WTC11 (cell line): ENCODE measurements around the gene SMPD2. TPM values are rescaled to one million over a fixed set of nuclear protein-coding genes. Genes with fewer than 3 reads are reported as not detected.

Experiments used
- ATAC-seq: fragments of 200-7000 bp; cut with Tn5 transposase; 2 replicates; pipeline ENCODE4 v1.10.0; 2021; ENCODE audit warnings: mild to moderate bottlenecking, moderate library complexity
- CTCF ChIA-PET: fragments of 300-600 bp; sonication (Branson Sonifier 250); formaldehyde crosslinking; loops from one replicate; lab custom pipeline; 2021; ENCODE audit warnings: antibody characterized with exemption; lab: Charles Lee
- POLR2A ChIA-PET: fragments of 350-600 bp; sonication (Branson Sonifier 250); formaldehyde crosslinking; loops from one replicate; lab custom pipeline; 2021; ENCODE audit warnings: antibody characterized with exemption; lab: Charles Lee
- DNase-seq: peaks from one replicate; pipeline ENCODE4 v3.0.0; 2021; ENCODE audit warnings: low spot score
- H3K27ac Mint-ChIP-seq: 2 replicates; pipeline ENCODE4 v1.8.0; 2021; ENCODE audit warnings: mixed read lengths
- H3K27me3 Mint-ChIP-seq: 2 replicates; pipeline ENCODE4 v1.8.0; 2021; ENCODE audit warnings: low read depth, mild to moderate bottlenecking, moderate library complexity, mixed read lengths
- H3K36me3 Mint-ChIP-seq: 2 replicates; pipeline ENCODE4 v1.8.0; 2021; ENCODE audit warnings: mixed read lengths
- H3K4me1 Mint-ChIP-seq: 2 replicates; pipeline ENCODE4 v1.8.0; 2022; ENCODE audit warnings: mixed read lengths
- H3K4me3 Mint-ChIP-seq: 2 replicates; pipeline ENCODE4 v1.8.0; 2021; ENCODE audit warnings: mild to moderate bottlenecking, moderate library complexity, mixed read lengths
- H3K9me3 Mint-ChIP-seq: 2 replicates; pipeline ENCODE4 v1.8.0; 2021; ENCODE audit warnings: mixed read lengths
- ATF1 ChIP-seq: sonication (generic); formaldehyde crosslinking; IDR thresholded peaks from 2 replicates; pipeline ENCODE4 v1.8.1; 2023; ENCODE audit warnings: mild to moderate bottlenecking, moderate library complexity, missing genetic modification reagents
- ATF2 ChIP-seq: sonication (generic); formaldehyde crosslinking; IDR thresholded peaks from 2 replicates; pipeline ENCODE4 v1.8.1; 2022; ENCODE audit warnings: low read depth, missing genetic modification reagents, borderline replicate concordance
- CREM ChIP-seq: sonication (generic); formaldehyde crosslinking; IDR thresholded peaks from 2 replicates; pipeline ENCODE4 v1.8.1; 2022; ENCODE audit warnings: mild to moderate bottlenecking, missing genetic modification reagents, moderate library complexity
- FOXJ3 ChIP-seq: sonication (generic); formaldehyde crosslinking; IDR thresholded peaks from 2 replicates; pipeline ENCODE4 v1.9.0; 2021; ENCODE audit warnings: missing genetic modification reagents, mild to moderate bottlenecking, borderline replicate concordance
- FOXP1 ChIP-seq: sonication (generic); formaldehyde crosslinking; IDR thresholded peaks from 2 replicates; pipeline ENCODE4 v1.8.0; 2022; ENCODE audit warnings: missing genetic modification reagents, mild to moderate bottlenecking, moderate library complexity, borderline replicate concordance
- GRHL2 ChIP-seq: fragments of 250-450 bp; sonication (Bioruptor Pico); IDR thresholded peaks from 2 replicates; pipeline ENCODE4 v1.8.0; 2022; ENCODE audit warnings: mild to moderate bottlenecking, moderate library complexity; ENCODE audit not compliant: insufficient replicate concordance, severe bottlenecking
- HMGXB4 ChIP-seq: sonication (generic); formaldehyde crosslinking; IDR thresholded peaks from 2 replicates; pipeline ENCODE4 v1.8.1; 2023; ENCODE audit warnings: mild to moderate bottlenecking, moderate library complexity, missing genetic modification reagents
- IRF1 ChIP-seq: sonication (generic); formaldehyde crosslinking; IDR thresholded peaks from 2 replicates; pipeline ENCODE4 v1.8.0; 2023; ENCODE audit warnings: missing genetic modification reagents
- JUN ChIP-seq: sonication (generic); formaldehyde crosslinking; IDR thresholded peaks from 2 replicates; pipeline ENCODE4 v1.8.0; 2023; ENCODE audit warnings: mild to moderate bottlenecking, missing genetic modification reagents
- NFE2L1 ChIP-seq: sonication (generic); formaldehyde crosslinking; IDR thresholded peaks from 2 replicates; pipeline ENCODE4 v1.8.1; 2023; ENCODE audit warnings: missing genetic modification reagents
- NR2C2 ChIP-seq: sonication (generic); formaldehyde crosslinking; IDR thresholded peaks from 2 replicates; pipeline ENCODE4 v1.8.0; 2022; ENCODE audit warnings: mild to moderate bottlenecking, missing genetic modification reagents
- NR3C1 ChIP-seq: sonication (generic); formaldehyde crosslinking; conservative IDR thresholded peaks from 2 replicates; pipeline ENCODE4 v1.8.1; 2023; ENCODE audit warnings: low read depth, mild to moderate bottlenecking, missing genetic modification reagents
- RELA ChIP-seq: sonication (generic); formaldehyde crosslinking; IDR thresholded peaks from 2 replicates; pipeline ENCODE4 v1.8.1; 2022; ENCODE audit warnings: missing genetic modification reagents, mild to moderate bottlenecking, borderline replicate concordance
- SMAD4 ChIP-seq: sonication (generic); formaldehyde crosslinking; IDR thresholded peaks from 2 replicates; pipeline ENCODE4 v1.8.0; 2022; ENCODE audit warnings: mild to moderate bottlenecking, missing genetic modification reagents
- SOX15 ChIP-seq: fragments of 250-450 bp; sonication (Bioruptor Pico); IDR thresholded peaks from 2 replicates; pipeline ENCODE4 v1.9.0; 2021; ENCODE audit warnings: mild to moderate bottlenecking
- TEAD1 ChIP-seq: sonication (generic); formaldehyde crosslinking; IDR thresholded peaks from 2 replicates; pipeline ENCODE4 v1.8.0; 2022; ENCODE audit warnings: mild to moderate bottlenecking, missing genetic modification reagents
- TP53 ChIP-seq: sonication (generic); formaldehyde crosslinking; IDR thresholded peaks from 2 replicates; pipeline ENCODE4 v1.8.1; 2023; ENCODE audit warnings: mild to moderate bottlenecking, missing genetic modification reagents
- USF1 ChIP-seq: sonication (generic); formaldehyde crosslinking; IDR thresholded peaks from 2 replicates; pipeline ENCODE4 v1.8.0; 2022; ENCODE audit warnings: mild to moderate bottlenecking, missing genetic modification reagents
- ZMAT4 ChIP-seq: fragments of 250-450 bp; sonication (Bioruptor Pico); IDR thresholded peaks from 2 replicates; pipeline ENCODE4 v1.9.0; 2021; ENCODE audit warnings: mild to moderate bottlenecking
- ZNF121 ChIP-seq: sonication (generic); formaldehyde crosslinking; IDR thresholded peaks from 2 replicates; pipeline ENCODE4 v1.8.0; 2023; ENCODE audit warnings: missing genetic modification reagents
- ZNF138 ChIP-seq: sonication (generic); formaldehyde crosslinking; conservative IDR thresholded peaks from 2 replicates; pipeline ENCODE4 v1.8.1; 2022; ENCODE audit warnings: mild to moderate bottlenecking, moderate library complexity, missing genetic modification reagents
- ZNF232 ChIP-seq: sonication (generic); formaldehyde crosslinking; IDR thresholded peaks from 2 replicates; pipeline ENCODE4 v1.8.0; 2022; ENCODE audit warnings: mild to moderate bottlenecking, missing genetic modification reagents
- ZNF512 ChIP-seq: sonication (generic); formaldehyde crosslinking; IDR thresholded peaks from 2 replicates; pipeline ENCODE4 v1.8.1; 2022; ENCODE audit warnings: missing genetic modification reagents, borderline replicate concordance
- total RNA-seq: library from RNA; stranded (reverse); gene quantifications from 3 replicates; pipeline ENCODE4 v1.2.3, GENCODE V29; 2021

SMPD2 gene
- total RNA-seq, 1 experiment from 2014 or later = 13.1 TPM

GRCh38 chr6:109484122-109484521, 43.6 kb downstream of the SMPD2 start (continued):
- TF ChIP-seq IRF1 (no peak), RELA (CRISPR knock-in tag) (no peak), ATF2 (CRISPR knock-in tag) (no peak), ZNF512 (no peak)
- TF ChIP-seq, all 79 proteins: peak for 0

- ATAC-seq = no peak
- TF ChIP-seq NR2C2 (CRISPR knock-in tag) (no peak), SMAD4 (CRISPR knock-in tag) (no peak), NR3C1 (CRISPR knock-in tag) (no peak), NFE2L1 (no peak), FOXP1 (CRISPR knock-in tag) (no peak), GRHL2 (CRISPR knock-in tag) (no peak), RELA (CRISPR knock-in tag) (no peak), TEAD1 (CRISPR knock-in tag) (no peak), JUN (no peak), ZNF232 (no peak), SOX15 (CRISPR knock-in tag) (no peak)
- Mint-ChIP-seq H3K36me3 (peaks cover 16% of the 10 kb centered on the region), H3K4me1 (peaks cover 41% of the 10 kb centered on the region), H3K4me3 (no peak overlapping the region), H3K27ac (no peak overlapping the region; the same call in 1 of the 2 replicates), H3K9me3 (no peaks in the 10 kb centered on the region), H3K27me3 (no peaks in the 10 kb centered on the region; the same call in 1 of the 2 replicates)
- CTCF ChIA-PET = interaction anchor here (3.1 kb wide), 1 partner anchor 44 kb away, joined by 10 read pairs; the partner anchor contains the start of genes PPIL6 and SMPD2
- POLR2A ChIA-PET = no interaction called here
- no peak for DNase-seq
Observed at GRCh38 chr6:109485266-109485935, 44.9 kb downstream of the SMPD2 start.

GRCh38 chr6:109486068-109486467, 45.5 kb downstream of the SMPD2 start:
- Mint-ChIP-seq H3K4me3 (no peak overlapping the region), H3K27ac (no peak overlapping the region), H3K27me3 (no peaks in the 10 kb centered on the region; the same call in 1 of the 2 replicates), H3K4me1 (peaks cover 41% of the 10 kb centered on the region), H3K36me3 (peaks cover 10% of the 10 kb centered on the region), H3K9me3 (no peaks in the 10 kb centered on the region)
- DNase-seq = no peak
- POLR2A ChIA-PET = no interaction called here
- ATAC-seq = no peak
- CTCF ChIA-PET = interaction anchor here (3.1 kb wide), 1 partner anchor 45 kb away, joined by 10 read pairs; the partner anchor contains the start of genes PPIL6 and SMPD2
- no peak for TF ChIP-seq RELA (CRISPR knock-in tag)
- TF ChIP-seq, all 79 proteins: peak for 0

GRCh38 chr6:109488001-109488400, 47.5 kb downstream of the SMPD2 start:
- H3K27ac Mint-ChIP-seq = no peak overlapping the region
- ChIA-PET CTCF (no interaction called here), POLR2A (no interaction called here)
- H3K27me3 Mint-ChIP-seq = no peaks in the 10 kb centered on the region; the same call in 1 of the 2 replicates
- no peaks in the 10 kb centered on the region for H3K9me3 Mint-ChIP-seq
- no peak for DNase-seq
- ATAC-seq = no peak
- no peaks in the 10 kb centered on the region for H3K36me3 Mint-ChIP-seq
- no peak overlapping the region for H3K4me3 Mint-ChIP-seq
- peaks cover 41% of the 10 kb centered on the region for H3K4me1 Mint-ChIP-seq
- TF ChIP-seq ZNF121 (CRISPR knock-in tag) (no peak), ZNF138 (no peak), FOXJ3 (CRISPR knock-in tag) (no peak), ATF1 (CRISPR knock-in tag) (no peak), ZMAT4 (no peak), USF1 (CRISPR knock-in tag) (no peak), CREM (CRISPR knock-in tag) (no peak), HMGXB4 (CRISPR knock-in tag) (no peak), TP53 (CRISPR knock-in tag) (no peak)
